GM12891 (cell line): Measurements from ENCODE around the gene MRPL54.

Experiments used
- POLR2A ChIP-seq: IDR thresholded peaks from 2 replicates; pipeline ENCODE4 v1.6.1; 2011; ENCODE audit warnings: low read depth, low read length, control low read depth
- POLR2AphosphoS5 ChIP-seq: IDR thresholded peaks from 2 replicates; pipeline ENCODE4 v1.6.1; 2011; ENCODE audit warnings: low read depth, low read length, control low read depth

DNA sequence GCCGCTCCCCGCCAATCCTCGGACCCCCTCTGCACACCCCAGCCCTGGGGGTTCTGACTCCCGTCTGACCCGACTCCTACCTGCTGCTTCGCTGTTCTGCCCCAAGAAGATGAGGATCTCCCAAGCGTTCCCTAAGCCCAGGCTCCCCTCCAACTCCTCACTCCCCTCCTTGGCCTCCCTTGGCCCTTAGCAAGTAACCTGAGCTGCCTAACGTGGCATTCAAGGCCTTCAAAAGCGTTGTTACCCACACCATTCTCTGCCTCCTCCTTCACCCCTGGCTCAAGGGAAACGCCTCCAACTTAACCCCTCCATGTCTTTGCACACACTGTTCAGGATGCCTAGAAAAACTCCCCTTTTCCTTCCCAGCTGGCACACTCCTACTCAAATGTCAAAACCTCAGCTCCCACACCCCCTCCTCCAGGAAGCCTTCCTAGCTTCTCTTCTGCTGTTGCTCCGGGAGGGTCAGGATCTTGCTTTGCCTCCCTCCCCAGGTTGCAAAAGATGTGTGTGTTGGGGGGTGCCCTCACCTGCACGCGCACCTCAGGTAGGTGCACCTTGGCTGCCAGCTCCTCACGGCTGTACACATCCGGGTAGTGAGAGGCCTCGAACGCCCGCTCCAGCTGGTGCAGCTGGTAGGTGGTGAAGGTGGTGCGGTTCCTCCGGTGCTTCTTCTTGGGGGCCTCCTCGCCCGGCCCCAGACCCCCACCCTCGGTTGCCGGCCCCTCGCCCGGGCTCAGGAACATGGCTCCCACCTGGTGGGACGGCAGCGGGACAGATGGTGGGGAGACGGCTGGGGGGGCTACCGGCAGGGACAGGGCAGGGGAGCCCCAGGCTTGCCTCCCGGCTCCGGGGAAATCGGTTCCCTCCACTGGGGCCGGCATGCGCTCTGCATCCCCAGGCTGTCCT, 8.8 kb downstream of the MRPL54 start:
- no peak for TF ChIP-seq POLR2AphosphoS5
- no peak for TF ChIP-seq POLR2A
